A549 (cell line): Measurements from ENCODE around the gene MARCHF7. TPM values are rescaled to one million over a fixed set of nuclear protein-coding genes. Genes with fewer than 3 reads are reported as not detected.

Source experiments
- ATAC-seq, 2 experiments: fragments of 200-7000 bp in 1 of 2; fragments of >200 bp in 1 of 2; cut with Nextera tagmentation in 1 of 2; cut with Tn5 transposase in 1 of 2; 3 replicates each; pipeline versions ENCODE4 v1.8.0 to v1.9.1; 2018 to 2020; ENCODE audit warnings: mild to moderate bottlenecking in 1 of 2, moderate library complexity in 1 of 2
- CTCF ChIA-PET: fragments of 300-600 bp; sonication (Branson Sonifier 250); formaldehyde crosslinking; extraction: SDS; loops from one replicate; lab custom pipeline; 2021; ENCODE audit warnings: antibody characterized with exemption, inconsistent platforms; lab: Yijun Ruan, JAX
- POLR2A ChIA-PET: fragments of 350-600 bp; formaldehyde crosslinking; extraction: SDS; loops from one replicate; lab custom pipeline; 2021; ENCODE audit warnings: antibody characterized with exemption, inconsistent platforms; lab: Yijun Ruan, JAX
- DNase-seq, 2 experiments: peaks; one replicate each; pipeline versions ENCODE4 v3.0.0 to v3.0.0-alpha.2; 2011 to 2016; ENCODE audit warnings: low read depth in 1 of 2, low spot score in 1 of 2
- FAIRE-seq: peaks from 2 replicates; lab custom pipeline; 2011; peaks lifted over from hg19 to GRCh38; lab: Jason Lieb, UNC
- H3K27ac ChIP-seq, 2 experiments: fragments of >200 bp; sonication (Bioruptor Twin); formaldehyde crosslinking; 3 replicates each; pipeline ENCODE4 v1.5.1; 2016 to 2017
- H3K4me1 ChIP-seq: fragments of >200 bp; sonication (Bioruptor Twin); formaldehyde crosslinking; 3 replicates; pipeline ENCODE4 v1.6.1; 2016
- H3K4me2 ChIP-seq: fragments of >200 bp; sonication (Bioruptor Twin); formaldehyde crosslinking; 3 replicates; pipeline ENCODE4 v1.6.1; 2016
- H3K4me3 ChIP-seq: fragments of >200 bp; sonication (Bioruptor Twin); formaldehyde crosslinking; 3 replicates; pipeline ENCODE4 v1.5.1; 2016
- H3K9me3 ChIP-seq: fragments of >200 bp; sonication (Bioruptor Twin); formaldehyde crosslinking; 3 replicates; pipeline ENCODE4 v1.6.1; 2016
- BHLHE40 ChIP-seq: IDR thresholded peaks from 2 replicates; pipeline ENCODE4 v1.6.1; 2012; ENCODE audit warnings: low read depth, low read length, inconsistent platforms
- CBX8 ChIP-seq: fragments of 200-600 bp; sonication (generic); IDR thresholded peaks from 2 replicates; pipeline ENCODE4 v1.6.1; 2016
- CEBPB ChIP-seq, 2 experiments: fragments of >200 bp in 1 of 2; sonication (Bioruptor Twin) in 1 of 2; formaldehyde crosslinking in 1 of 2; IDR thresholded peaks; 2 replicates each; pipeline ENCODE4 v1.6.1; 2012 to 2016
- CTCF ChIP-seq: fragments of >200 bp; sonication (Bioruptor Twin); formaldehyde crosslinking; IDR thresholded peaks from 3 replicates; pipeline ENCODE4 v1.5.1; 2016
- E2F6 ChIP-seq: IDR thresholded peaks from 2 replicates; pipeline ENCODE4 v1.6.1; 2012; ENCODE audit warnings: low read depth, borderline replicate concordance
- FOSL2 ChIP-seq, 2 experiments: fragments of 450-650 bp in 1 of 2; fragments of >200 bp in 1 of 2; sonication (Bioruptor Twin) in 1 of 2; formaldehyde crosslinking; IDR thresholded peaks; 2 replicates each; pipeline versions ENCODE4 v1.5.0 to v1.6.1; 2016 to 2020; ENCODE audit warnings: mild to moderate bottlenecking in 1 of 2, moderate library complexity in 1 of 2
- GATA3 ChIP-seq: IDR thresholded peaks from 2 replicates; pipeline ENCODE4 v1.6.1; 2012; ENCODE audit warnings: borderline replicate concordance
- HES2 ChIP-seq: fragments of >200 bp; sonication (Bioruptor Twin); formaldehyde crosslinking; IDR thresholded peaks from 2 replicates; pipeline ENCODE4 v1.6.1; 2016
- HOXB13 ChIP-seq: fragments of 250-450 bp; sonication (Bioruptor Pico); IDR thresholded peaks from 2 replicates; pipeline ENCODE4 v1.5.0; 2020; ENCODE audit warnings: low read depth, mild to moderate bottlenecking, moderate library complexity
- JUN ChIP-seq, 2 experiments: fragments of >200 bp; sonication (Bioruptor Twin); formaldehyde crosslinking; IDR thresholded peaks; 2 replicates in 1 of 2; 3 replicates in 1 of 2; pipeline ENCODE4 v1.6.1; 2016 to 2017
- JUNB ChIP-seq: fragments of >200 bp; sonication (Bioruptor Twin); formaldehyde crosslinking; IDR thresholded peaks from 2 replicates; pipeline ENCODE4 v1.6.1; 2016
- KDM5A ChIP-seq: fragments of 200-600 bp; sonication (generic); IDR thresholded peaks from 2 replicates; pipeline ENCODE4 v1.6.1; 2016; ENCODE audit warnings: antibody characterized with exemption, mild to moderate bottlenecking
- MAFK ChIP-seq: fragments of 450-650 bp; IDR thresholded peaks from 2 replicates; pipeline ENCODE4 v1.6.1; 2014; ENCODE audit not compliant: partially characterized antibody
- MAX ChIP-seq: IDR thresholded peaks from 2 replicates; pipeline ENCODE4 v1.6.1; 2012
- MYC ChIP-seq: IDR thresholded peaks from 2 replicates; pipeline ENCODE4 v1.6.1; 2012; ENCODE audit warnings: mild to moderate bottlenecking, inconsistent platforms, low read length, improper control_type of control experiment, borderline replicate concordance
- NFE2L2 ChIP-seq: fragments of 150-350 bp; conservative IDR thresholded peaks from 2 replicates; pipeline ENCODE4 v1.6.1; 2014; ENCODE audit warnings: low read length
- PHF8 ChIP-seq: fragments of 200-600 bp; sonication (generic); IDR thresholded peaks from 2 replicates; pipeline ENCODE4 v1.6.1; 2016; ENCODE audit warnings: low read depth, mild to moderate bottlenecking, antibody characterized with exemption, moderate library complexity, borderline replicate concordance
- RNF2 ChIP-seq: fragments of 200-600 bp; sonication (generic); IDR thresholded peaks from 2 replicates; pipeline ENCODE4 v1.6.1; 2016; ENCODE audit warnings: low read depth, mild to moderate bottlenecking, antibody characterized with exemption, moderate library complexity, borderline replicate concordance
- SREBF2 ChIP-seq: fragments of 450-650 bp; IDR thresholded peaks from 2 replicates; pipeline ENCODE4 v1.6.1; 2014; ENCODE audit warnings: mild to moderate bottlenecking, moderate library complexity
- TFCP2L1 ChIP-seq: fragments of 250-450 bp; sonication (Bioruptor Pico); IDR thresholded peaks from 2 replicates; pipeline ENCODE4 v1.5.0; 2021; ENCODE audit warnings: mild to moderate bottlenecking
- ZC3H11A ChIP-seq: fragments of 450-650 bp; IDR thresholded peaks from 2 replicates; pipeline ENCODE4 v1.6.1; 2014; ENCODE audit warnings: antibody characterized with exemption, mild to moderate bottlenecking
- ZSCAN20 ChIP-seq: fragments of 250-450 bp; sonication (Bioruptor Pico); IDR thresholded peaks from 2 replicates; pipeline ENCODE4 v1.8.0; 2022; ENCODE audit warnings: mild to moderate bottlenecking, moderate library complexity
- WGBS: methylation state at CpG from one replicate; pipeline ENCODE4 v1.1.6; 2017; ENCODE audit errors: missing lambda C conversion rate; 5-methylcytosine and 5-hydroxymethylcytosine counted together
- polyA plus RNA-seq, 4 experiments: library from polyadenylated mRNA; depleted of rRNA in 3 of 4; stranded (reverse); fragments of >200 nt; fragmentation: RNase III in 1 of 4; extraction: RNeasy Plus Mini Kit Qiagen cat#74134 plus additional on column Dnase treatment in 1 of 4; gene quantifications; 2 replicates in 3 of 4; 3 replicates in 1 of 4; pipeline ENCODE4 v1.2.3, GENCODE V29; 2011 to 2017

The MARCHF7 gene
- polyA plus RNA-seq, 2 of the 4 experiments (the other 2 are of a cell fraction): 64.3 to 66.4 TPM

GRCh38 chr2:159755014-159755413, 42.7 kb downstream of the MARCHF7 start:
- Histone ChIP-seq H3K4me2 (no peak overlapping the region), H3K4me3 (no peak overlapping the region), H3K9me3 (no peaks in the 10 kb centered on the region), H3K4me1 (peaks cover 16% of the 10 kb centered on the region; the same call in 2 of the 3 replicates), H3K27ac (no peak overlapping the region)
- CTCF ChIA-PET: no interaction called here
- no peak for ATAC-seq
- no peak for DNase-seq
- no peak for TF ChIP-seq FOSL2 (IDR thresholded peaks at IDR 0.05)
- TF ChIP-seq FOSL2 (CRISPR knock-in tag; IDR thresholded peaks at IDR 0.05): no peak
- TF ChIP-seq E2F6: no peak
- TF ChIP-seq PHF8: no peak
- no peak for TF ChIP-seq MYC
- TF ChIP-seq, all 56 proteins: peak for 0
- FAIRE-seq: no peak
- POLR2A ChIA-PET: no interaction called here
- 80% methylated on average over 2 of the region's 2 CpGs for WGBS

- ChIA-PET POLR2A (no interaction called here), CTCF (interaction anchor here (0.5 to 1.6 kb wide), 3 partner anchors 9 to 201 kb away, joined by 3 to 4 read pairs (median 3); no protein-coding TSS in a partner anchor)
- ATAC-seq: peak; percentile 85 to 90
- no peak overlapping the region for H3K27ac ChIP-seq
- H3K4me1 ChIP-seq: peaks cover 16% of the 10 kb centered on the region; the same call in 2 of the 3 replicates
- no peaks in the 10 kb centered on the region for H3K9me3 ChIP-seq
- no peak overlapping the region for H3K4me2 ChIP-seq
- FAIRE-seq: no peak
- peak; percentile 22; the same call in 1 of the 3 replicates for TF ChIP-seq CTCF
- no peak for TF ChIP-seq TFCP2L1
- no peak for TF ChIP-seq ZSCAN20
- no peak for TF ChIP-seq JUNB
- no peak for TF ChIP-seq RNF2
- TF ChIP-seq BHLHE40: no peak
- TF ChIP-seq MAFK: no peak
- TF ChIP-seq E2F6: no peak
- TF ChIP-seq ZC3H11A: no peak
- no peak for TF ChIP-seq NFE2L2
- TF ChIP-seq HOXB13 (CRISPR knock-in tag): no peak
- no peak for TF ChIP-seq FOSL2 (IDR thresholded peaks at IDR 0.05)
- peak; percentile 35; the same call in 1 of the 2 replicates for TF ChIP-seq FOSL2 (CRISPR knock-in tag; IDR thresholded peaks at IDR 0.05)
- TF ChIP-seq JUN (IDR thresholded peaks at IDR 0.05): no peak
- TF ChIP-seq, all 56 proteins: peak for 2
- no peak overlapping the region for H3K4me3 ChIP-seq
- DNase-seq: peak; percentile 25 to 51
Measured at GRCh38 chr2:159755788-159756187, 43.5 kb downstream of the MARCHF7 start.

GRCh38 chr2:159758239-159758638, 45.9 kb downstream of the MARCHF7 start:
- H3K4me1 ChIP-seq: peaks cover 16% of the 10 kb centered on the region; the same call in 2 of the 3 replicates
- WGBS: 92% methylated on average over 1 of the region's 1 CpG
- ChIA-PET CTCF (no interaction called here), POLR2A (no interaction called here)
- ATAC-seq: no peak
- H3K9me3 ChIP-seq: no peaks in the 10 kb centered on the region
- H3K4me2 ChIP-seq: no peak overlapping the region
- no peak overlapping the region for H3K27ac ChIP-seq
- TF ChIP-seq HOXB13 (CRISPR knock-in tag) (no peak), CBX8 (no peak), CEBPB (IDR thresholded peaks at IDR 0.05) (0 out of 4 replicates have a peak, but pooled peaks of 1 of the 2 experiments have one; percentile 25)
- no peak overlapping the region for H3K4me3 ChIP-seq
- DNase-seq: no peak
- no peak for FAIRE-seq

GRCh38 chr2:159758686-159759085, 46.4 kb downstream of the MARCHF7 start:
- CTCF ChIA-PET: no interaction called here
- no peak for FAIRE-seq
- no peak overlapping the region for H3K27ac ChIP-seq
- TF ChIP-seq JUN (IDR thresholded peaks at IDR 0.05): no peak
- TF ChIP-seq SREBF2: no peak
- TF ChIP-seq MAX: no peak
- no peak for TF ChIP-seq KDM5A
- TF ChIP-seq HES2: no peak
- no peak for TF ChIP-seq GATA3
- TF ChIP-seq, all 56 proteins: peak for 0
- Histone ChIP-seq H3K4me2 (no peak overlapping the region), H3K4me1 (peaks cover 16% of the 10 kb centered on the region; the same call in 2 of the 3 replicates), H3K9me3 (no peaks in the 10 kb centered on the region), H3K4me3 (no peak overlapping the region)
- peak in 1 of 2 experiments; percentile 49; a peak in 3 of 6 replicates for ATAC-seq
- DNase-seq: peak; percentile 6 to 75
- POLR2A ChIA-PET: no interaction called here
- WGBS: 70% methylated on average over 1 of the region's 1 CpG
